GM08714 (cell line): Measurements from ENCODE around the gene FZD10.

ENCODE experiments used
- H3K4me3 ChIP-seq: fragments of 200-500 bp; sonication (Bioruptor generic); 2 replicates; pipeline ENCODE4 v1.5.1; 2014; ENCODE audit warnings: mild to moderate bottlenecking, low read length, inconsistent platforms
- ZNF274 ChIP-seq: IDR thresholded peaks from 2 replicates; pipeline ENCODE4 v1.6.1; 2012; ENCODE audit warnings: mild to moderate bottlenecking, low read depth, low read length

Gene FZD10

DNA sequence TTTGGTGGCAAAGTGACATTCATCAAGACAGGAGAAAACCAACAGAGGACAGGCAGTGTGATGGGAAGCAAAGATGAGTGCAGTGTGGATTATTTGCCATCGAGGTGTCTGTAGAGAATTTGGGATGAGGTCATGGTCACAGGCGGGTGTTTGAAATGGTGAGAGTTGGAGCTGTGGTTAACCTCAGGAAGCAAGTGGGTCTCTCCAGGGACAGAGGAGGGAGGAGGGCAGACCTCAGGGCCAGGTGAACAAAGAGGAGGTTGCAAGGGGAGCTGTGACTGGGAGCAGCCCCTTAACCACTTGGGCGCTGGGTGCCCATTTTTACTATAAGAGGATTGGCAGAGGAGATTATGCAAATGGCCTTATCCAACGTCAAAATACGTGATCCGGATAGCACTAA lies 7.0 kb downstream of the FZD10 start:
- H3K4me3 ChIP-seq, result no peak overlapping the region
- no peak for TF ChIP-seq ZNF274

- H3K4me3 ChIP-seq, result no peak overlapping the region
- no peak for TF ChIP-seq ZNF274
Measured at GRCh38 chr12:130169924-130170323, 7.7 kb downstream of the FZD10 start.

GRCh38 chr12:130170611-130171010 lies 8.3 kb downstream of the FZD10 start:
- TF ChIP-seq ZNF274, result no peak
- H3K4me3 ChIP-seq, result no peak overlapping the region

GRCh38 chr12:130177635-130178242 lies 15.5 kb downstream of the FZD10 start:
- TF ChIP-seq ZNF274, result no peak
- no peak overlapping the region for H3K4me3 ChIP-seq

DNA sequence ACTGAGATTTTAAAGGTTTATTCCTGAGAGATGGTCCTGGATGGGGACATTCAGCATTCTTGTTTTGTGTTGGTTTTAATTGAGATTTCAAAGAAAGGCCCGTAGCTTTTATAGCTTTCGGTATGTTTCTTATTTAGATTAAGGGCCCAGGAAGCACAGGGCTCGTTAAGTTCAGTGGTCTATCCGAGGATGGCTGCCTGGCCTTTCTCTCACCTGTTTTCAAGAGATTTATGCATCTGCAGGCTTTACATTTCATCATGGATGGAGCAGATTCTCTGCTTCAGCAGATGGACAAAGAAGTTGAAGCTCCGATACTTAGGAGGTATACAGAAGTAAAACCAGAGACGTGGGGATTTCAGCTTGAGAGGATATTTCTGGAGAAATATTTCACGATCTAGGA lies 16.0 kb downstream of the FZD10 start:
- no peak for TF ChIP-seq ZNF274
- H3K4me3 ChIP-seq, result no peak overlapping the region

DNA sequence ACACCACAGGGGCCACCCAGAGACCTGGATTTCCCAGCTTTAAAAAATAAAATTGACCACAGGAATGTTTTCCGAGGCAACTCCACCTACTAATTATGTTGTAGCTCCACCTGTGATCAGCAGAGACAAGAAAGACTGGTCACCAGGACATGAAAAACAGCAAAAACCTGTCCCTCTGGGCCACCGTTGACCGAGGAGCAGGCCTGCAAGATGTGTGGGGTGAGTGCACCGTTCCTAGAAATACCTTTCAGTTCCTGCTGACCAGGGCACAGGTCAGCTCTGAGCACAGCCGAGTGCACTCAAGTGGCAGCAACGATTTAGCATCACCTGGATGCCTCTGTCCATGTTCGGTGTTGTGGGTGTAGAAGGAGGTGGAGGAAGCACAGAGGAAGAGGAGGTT lies 16.9 kb downstream of the FZD10 start:
- TF ChIP-seq ZNF274, result no peak
- H3K4me3 ChIP-seq, result no peak overlapping the region

DNA sequence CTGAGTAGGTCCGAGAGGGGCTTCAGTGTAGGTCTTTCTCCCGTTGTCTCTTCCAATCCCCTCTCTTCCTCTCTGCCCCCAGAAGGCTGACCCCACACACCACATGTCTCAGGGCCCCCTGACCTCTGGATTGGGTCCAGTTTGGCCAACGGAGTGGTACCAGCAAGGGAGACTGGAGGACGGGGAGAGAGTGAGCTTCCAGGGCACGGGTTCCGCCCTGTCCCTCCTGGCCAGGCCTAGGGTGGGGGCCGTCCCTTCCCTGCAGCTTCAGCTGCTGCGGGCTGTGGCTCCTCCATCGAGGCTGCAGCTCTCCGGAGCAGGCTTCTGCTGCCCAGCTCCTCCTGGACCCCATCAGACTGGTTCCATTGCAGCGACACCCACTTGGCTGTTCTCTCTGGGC lies 17.4 kb downstream of the FZD10 start:
- TF ChIP-seq ZNF274, result no peak
- no peak overlapping the region for H3K4me3 ChIP-seq

GRCh38 chr12:130181211-130181610 lies 18.9 kb downstream of the FZD10 start:
- H3K4me3 ChIP-seq, result no peak overlapping the region
- TF ChIP-seq ZNF274, result no peak

DNA sequence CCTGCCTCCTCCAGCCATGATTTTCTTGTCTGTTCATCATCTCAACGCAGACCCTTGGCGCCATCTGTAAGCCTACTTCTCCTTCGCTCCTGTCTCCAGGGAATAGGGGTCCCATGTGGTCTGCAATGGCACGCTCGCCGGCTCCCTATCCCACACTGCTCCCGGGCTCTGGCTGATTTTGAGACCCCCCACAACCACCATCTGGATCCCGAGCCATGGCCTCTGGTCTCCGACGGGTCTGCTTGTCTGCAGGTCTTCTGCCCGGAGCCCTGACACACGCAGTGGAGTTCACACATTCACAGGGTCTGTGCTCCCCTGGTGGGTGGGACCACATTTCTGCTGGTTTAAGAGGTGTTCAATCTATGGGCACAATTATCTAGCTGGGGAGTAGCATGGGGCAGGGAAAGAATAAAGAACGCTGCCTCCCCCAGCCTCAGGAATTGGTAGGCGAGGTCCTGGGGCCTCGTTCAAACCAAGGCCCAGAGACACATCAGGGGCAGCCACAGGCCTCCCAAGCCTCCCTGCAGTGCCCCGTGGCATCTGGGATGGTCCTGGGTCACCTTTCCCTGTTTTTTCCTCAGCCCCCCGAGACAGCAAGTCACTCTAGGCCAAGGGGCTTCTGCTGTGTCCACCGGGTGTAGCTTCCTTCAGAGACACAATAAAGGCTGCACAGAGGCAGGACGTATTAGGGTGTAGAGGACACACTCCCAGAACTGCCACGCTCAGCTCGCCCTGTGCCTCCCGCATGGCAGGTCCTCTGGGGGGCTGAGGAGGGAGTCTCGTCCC lies 21.5 kb downstream of the FZD10 start:
- TF ChIP-seq ZNF274, result no peak
- no peak overlapping the region for H3K4me3 ChIP-seq

- H3K4me3 ChIP-seq, result no peak overlapping the region
- no peak for TF ChIP-seq ZNF274
Measured at GRCh38 chr12:130184404-130185090, 22.3 kb downstream of the FZD10 start.

DNA sequence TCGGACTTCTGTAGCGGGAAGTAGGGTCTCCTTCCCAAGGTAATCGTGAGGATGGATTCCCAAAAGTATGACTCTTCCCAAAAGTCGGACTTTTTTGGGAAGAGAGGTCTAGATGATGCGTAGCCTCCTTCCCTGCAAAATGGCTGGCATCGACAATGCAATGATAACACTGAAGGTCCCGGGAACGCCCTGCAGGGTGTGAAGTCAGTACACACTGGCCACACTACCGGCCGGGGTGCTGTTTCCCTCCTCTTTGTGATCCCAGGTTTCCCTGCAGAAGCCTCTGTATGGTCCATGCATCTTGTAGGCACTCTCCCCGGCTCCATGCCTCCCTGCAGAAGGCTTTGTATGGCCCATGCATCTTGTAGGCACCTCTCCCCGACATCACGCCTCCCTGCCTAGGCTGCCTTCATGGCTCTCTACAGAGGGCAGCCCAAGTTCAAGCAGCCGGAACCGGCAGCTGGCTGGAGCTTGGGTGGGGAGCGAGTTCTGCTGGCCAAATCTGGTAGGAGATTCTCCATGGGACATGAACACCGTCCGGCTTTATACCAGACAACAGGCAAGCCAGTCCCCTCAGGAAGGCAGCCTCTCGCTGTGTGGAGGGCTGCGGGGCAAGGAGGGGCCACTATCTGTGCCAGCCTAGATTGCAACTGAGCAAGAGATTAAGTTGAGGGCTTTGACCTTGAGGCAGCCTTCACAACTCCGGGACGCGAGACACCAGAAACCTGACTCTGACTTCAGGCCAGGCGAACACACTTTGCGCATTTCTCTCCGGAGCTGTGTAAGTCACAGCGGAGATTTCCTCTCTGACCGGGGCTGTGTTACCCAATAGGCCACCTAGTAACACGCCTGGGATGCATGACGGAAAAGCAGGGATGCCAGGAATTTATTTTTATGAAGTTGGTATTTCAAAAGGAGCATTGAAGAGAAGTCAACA lies 23.5 kb downstream of the FZD10 start:
- no peak for TF ChIP-seq ZNF274
- no peak overlapping the region for H3K4me3 ChIP-seq

GRCh38 chr12:130186651-130187268 lies 24.5 kb downstream of the FZD10 start:
- H3K4me3 ChIP-seq, result no peak overlapping the region
- no peak for TF ChIP-seq ZNF274

GRCh38 chr12:130192642-130193345 lies 30.5 kb downstream of the FZD10 start:
- no peak for TF ChIP-seq ZNF274
- no peak overlapping the region for H3K4me3 ChIP-seq

DNA sequence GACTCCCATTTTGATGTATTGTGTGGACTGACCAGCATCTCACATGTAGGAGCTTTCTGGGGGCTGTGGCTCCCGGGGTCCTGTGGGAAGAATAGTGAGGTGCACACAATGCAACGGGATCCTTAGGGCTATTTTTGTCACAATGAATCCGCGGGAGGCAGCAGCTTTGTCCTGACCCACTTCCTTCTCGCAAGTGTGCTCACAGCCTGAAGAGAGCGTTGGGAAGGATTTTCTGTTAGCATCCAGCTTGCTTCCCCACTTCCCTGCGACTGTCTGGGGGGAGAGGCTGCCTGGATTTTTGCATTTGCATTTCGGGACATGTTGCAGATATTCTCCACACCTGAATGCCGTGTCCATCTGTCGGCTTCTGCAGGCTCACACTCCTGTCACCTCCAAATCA lies 31.9 kb downstream of the FZD10 start:
- TF ChIP-seq ZNF274, result no peak
- no peak overlapping the region for H3K4me3 ChIP-seq
